ENCODE data around the gene CHCHD6. TPM values are rescaled to one million over a fixed set of nuclear protein-coding genes. Genes with fewer than 3 reads are reported as not detected.

Gene CHCHD6
- total and polyA plus RNA-seq, 2 donors from 2014 or later = 10.7 to 35.2 TPM

DNA sequence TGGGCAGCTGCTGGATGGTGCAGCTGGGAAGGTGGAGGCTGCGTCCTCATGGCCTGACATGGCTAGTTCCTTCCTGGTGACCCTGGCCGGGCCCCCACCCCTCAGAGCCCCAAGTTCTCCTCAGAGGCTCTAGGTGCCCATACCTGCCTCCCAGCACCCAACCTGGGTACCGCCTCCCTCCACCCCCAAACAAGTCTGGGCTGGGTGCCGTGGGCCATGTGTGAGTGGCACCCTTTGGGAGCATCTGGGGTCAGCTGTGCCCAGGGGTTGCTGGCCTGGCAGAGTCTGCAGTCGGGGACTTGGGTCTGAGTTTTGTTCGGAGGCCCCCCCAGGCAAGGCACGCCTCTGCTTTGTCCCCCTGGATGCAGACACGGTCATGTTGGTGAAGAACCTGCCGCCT is 289.4 kb downstream of the CHCHD6 start:
- H3K4me1 ChIP-seq (ENCODE audit: control insufficient read depth in 2 of 3, insufficient read depth in 2 of 3, low read depth in 1 of 3, low read length in 3 of 3) = peaks cover 0 to 10% (median 0%) of the 10 kb centered on the region in 3 donors
- H3K27ac ChIP-seq (ENCODE audit: low read depth in 2 of 2, low read length in 2 of 2) = no peak overlapping the region
- H3K9me3 ChIP-seq (ENCODE audit: control insufficient read depth in 2 of 3, insufficient read depth in 1 of 3, low read length in 3 of 3) = no peaks in the 10 kb centered on the region
- H3K4me3 ChIP-seq (ENCODE audit: low read length in 3 of 3) = no peak overlapping the region
- TF ChIP-seq, protein P1, sequence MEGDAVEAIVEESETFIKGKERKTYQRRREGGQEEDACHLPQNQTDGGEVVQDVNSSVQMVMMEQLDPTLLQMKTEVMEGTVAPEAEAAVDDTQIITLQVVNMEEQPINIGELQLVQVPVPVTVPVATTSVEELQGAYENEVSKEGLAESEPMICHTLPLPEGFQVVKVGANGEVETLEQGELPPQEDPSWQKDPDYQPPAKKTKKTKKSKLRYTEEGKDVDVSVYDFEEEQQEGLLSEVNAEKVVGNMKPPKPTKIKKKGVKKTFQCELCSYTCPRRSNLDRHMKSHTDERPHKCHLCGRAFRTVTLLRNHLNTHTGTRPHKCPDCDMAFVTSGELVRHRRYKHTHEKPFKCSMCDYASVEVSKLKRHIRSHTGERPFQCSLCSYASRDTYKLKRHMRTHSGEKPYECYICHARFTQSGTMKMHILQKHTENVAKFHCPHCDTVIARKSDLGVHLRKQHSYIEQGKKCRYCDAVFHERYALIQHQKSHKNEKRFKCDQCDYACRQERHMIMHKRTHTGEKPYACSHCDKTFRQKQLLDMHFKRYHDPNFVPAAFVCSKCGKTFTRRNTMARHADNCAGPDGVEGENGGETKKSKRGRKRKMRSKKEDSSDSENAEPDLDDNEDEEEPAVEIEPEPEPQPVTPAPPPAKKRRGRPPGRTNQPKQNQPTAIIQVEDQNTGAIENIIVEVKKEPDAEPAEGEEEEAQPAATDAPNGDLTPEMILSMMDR (IDR thresholded peaks at IDR 0.05; ENCODE audit: borderline replicate concordance, extremely low read depth, insufficient read depth) = no peak
- no peaks in the 10 kb centered on the region for H3K27me3 ChIP-seq (ENCODE audit: control insufficient read depth, insufficient read depth, low read length)
- intact Hi-C loops (cut with DNase I) = no loop called here
- H3K9ac ChIP-seq (ENCODE audit: low read length in 3 of 3) = no peak overlapping the region
- no peak for DNase-seq
- peaks cover 0 to 3% (median 0%) of the 10 kb centered on the region in 3 donors for H3K36me3 ChIP-seq (ENCODE audit: control insufficient read depth in 2 of 3, insufficient read depth in 3 of 3, low read length in 3 of 3)
- no peak for FAIRE-seq

DNA sequence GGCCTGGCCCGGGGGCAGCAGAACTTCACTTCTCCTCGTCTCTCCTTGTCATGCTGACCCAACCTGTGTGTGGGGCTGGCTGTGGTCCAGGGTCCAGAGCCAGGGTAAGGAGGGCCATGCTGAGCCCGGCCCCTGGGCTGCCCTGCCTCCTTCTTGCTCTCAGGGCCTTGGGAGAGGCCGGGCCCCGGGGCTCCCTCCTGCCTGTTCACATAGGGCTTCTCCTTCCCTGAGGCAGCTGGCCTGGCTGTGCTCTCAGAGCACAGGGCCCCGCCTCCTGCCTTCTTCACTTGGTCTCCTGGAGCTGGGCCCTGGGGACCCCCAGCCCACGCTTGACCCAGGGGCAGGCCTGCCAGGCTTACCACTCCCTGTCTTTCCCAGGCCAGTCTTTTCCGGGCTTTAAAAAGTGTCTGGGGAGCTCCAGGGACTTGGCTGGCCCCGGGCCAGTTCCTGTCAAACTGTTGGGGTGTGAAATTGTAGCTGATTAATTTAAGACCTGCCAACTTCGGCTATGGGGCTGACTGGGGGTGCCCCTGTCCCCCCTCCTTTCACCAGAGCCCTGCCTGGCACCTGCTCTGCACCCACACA is 290.7 kb downstream of the CHCHD6 start:
- H3K36me3 ChIP-seq (ENCODE audit: control insufficient read depth in 2 of 3, insufficient read depth in 3 of 3, low read length in 3 of 3) = no peaks in the 10 kb centered on the region
- H3K27me3 ChIP-seq (ENCODE audit: control insufficient read depth, insufficient read depth, low read length) = no peaks in the 10 kb centered on the region
- H3K9ac ChIP-seq (ENCODE audit: low read length in 3 of 3) = no peak overlapping the region
- no peaks in the 10 kb centered on the region for H3K9me3 ChIP-seq (ENCODE audit: control insufficient read depth in 2 of 3, insufficient read depth in 1 of 3, low read length in 3 of 3)
- peaks cover 0 to 10% (median 0%) of the 10 kb centered on the region in 3 donors for H3K4me1 ChIP-seq (ENCODE audit: control insufficient read depth in 2 of 3, insufficient read depth in 2 of 3, low read depth in 1 of 3, low read length in 3 of 3)
- peak in 1 of 5 donors; percentile 39 for DNase-seq
- no peak overlapping the region for H3K27ac ChIP-seq (ENCODE audit: low read depth in 2 of 2, low read length in 2 of 2)
- intact Hi-C loops (cut with DNase I) = no loop called here
- TF ChIP-seq, protein P1 (IDR thresholded peaks at IDR 0.05; ENCODE audit: borderline replicate concordance, extremely low read depth, insufficient read depth) = no peak
- no peak for FAIRE-seq
- H3K4me3 ChIP-seq (ENCODE audit: low read length in 3 of 3) = no peak overlapping the region

DNA sequence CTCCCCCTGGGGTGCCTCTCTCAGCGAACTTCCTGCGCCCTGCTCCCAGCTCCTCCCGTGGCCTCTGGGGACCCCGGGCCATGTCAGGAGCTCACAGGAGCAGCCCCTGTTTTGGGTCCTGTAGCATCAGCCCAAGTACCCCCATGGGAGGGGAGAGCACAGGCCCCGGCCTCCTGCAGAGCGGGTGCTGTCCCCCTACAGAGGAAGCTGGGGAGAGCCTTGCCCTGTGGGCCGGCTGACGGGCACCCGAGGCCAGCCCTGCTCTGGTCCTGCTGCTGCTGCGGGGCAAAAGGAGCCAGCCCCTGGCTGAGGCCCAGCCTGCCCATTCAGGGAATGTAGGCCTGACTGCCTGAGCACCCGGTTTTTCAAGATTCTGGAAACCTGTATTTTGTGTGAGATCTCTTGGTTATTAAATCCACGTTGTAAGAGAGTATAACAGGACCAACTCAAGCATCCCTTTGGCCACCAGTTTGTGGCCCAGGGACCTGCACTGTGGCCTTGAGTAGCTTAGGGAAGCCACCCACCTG is 291.3 kb downstream of the CHCHD6 start:
- Histone ChIP-seq H3K27ac (ENCODE audit: low read depth in 2 of 2, low read length in 2 of 2) (no peak overlapping the region), H3K4me1 (ENCODE audit: control insufficient read depth in 2 of 3, insufficient read depth in 2 of 3, low read depth in 1 of 3, low read length in 3 of 3) (peaks cover 0 to 10% (median 0%) of the 10 kb centered on the region in 3 donors)

More for the DNA sequence above, 291.3 kb downstream of the CHCHD6 start:
- no peak overlapping the region for H3K9ac ChIP-seq (ENCODE audit: low read length in 3 of 3)
- no peaks in the 10 kb centered on the region for H3K9me3 ChIP-seq (ENCODE audit: control insufficient read depth in 2 of 3, insufficient read depth in 1 of 3, low read length in 3 of 3)
- FAIRE-seq = no peak
- no peaks in the 10 kb centered on the region for H3K36me3 ChIP-seq (ENCODE audit: control insufficient read depth in 2 of 3, insufficient read depth in 3 of 3, low read length in 3 of 3)
- TF ChIP-seq, protein P1 (IDR thresholded peaks at IDR 0.05; ENCODE audit: borderline replicate concordance, extremely low read depth, insufficient read depth) = no peak
- DNase-seq = no peak
- H3K4me3 ChIP-seq (ENCODE audit: low read length in 3 of 3) = no peak overlapping the region
- no peaks in the 10 kb centered on the region for H3K27me3 ChIP-seq (ENCODE audit: control insufficient read depth, insufficient read depth, low read length)
- intact Hi-C loops (cut with DNase I) = no loop called here

Measured in kidney (tissue), 14 donors.